CD8-positive, alpha-beta memory T cell (primary cell): Measurements from ENCODE around the gene NPNT. TPM values are rescaled to one million over a fixed set of nuclear protein-coding genes. Genes with fewer than 3 reads are reported as not detected.

Experiments used
- CTCF ChIA-PET: fragments of 350-600 bp; sonication (Branson Sonifier 250); formaldehyde crosslinking; loops from one replicate; lab custom pipeline; 2021; ENCODE audit warnings: antibody characterized with exemption; lab: Charles Lee
- POLR2A ChIA-PET: fragments of 350-600 bp; sonication (Branson Sonifier 250); formaldehyde crosslinking; loops from one replicate; lab custom pipeline; 2021; ENCODE audit warnings: antibody characterized with exemption; lab: Charles Lee
- DNase-seq, 5 donors: peaks; one replicate each; pipeline versions ENCODE4 v3.0.0 to v3.0.0-alpha.2; 2020 to 2022; ENCODE audit warnings: mixed read lengths in 1 of 5
- H3K27ac ChIP-seq: one replicate; pipeline ENCODE4 v1.7.0; 2013; ENCODE audit warnings: low read depth, mild to moderate bottlenecking, low read length, moderate library complexity
- H3K27me3 ChIP-seq: 2 replicates; pipeline ENCODE4 v1.7.0; 2013; ENCODE audit warnings: low read length, mild to moderate bottlenecking; ENCODE audit not compliant: insufficient read depth, poor library complexity, severe bottlenecking
- H3K36me3 ChIP-seq: 2 replicates; pipeline ENCODE4 v1.7.0; 2013; ENCODE audit warnings: mild to moderate bottlenecking, low read length, moderate library complexity; ENCODE audit not compliant: insufficient read depth
- H3K4me1 ChIP-seq: 2 replicates; pipeline ENCODE4 v1.7.0; 2013; ENCODE audit warnings: mild to moderate bottlenecking, low read length, moderate library complexity; ENCODE audit not compliant: insufficient read depth
- H3K4me3 ChIP-seq: 2 replicates; pipeline ENCODE4 v1.7.0; 2013; ENCODE audit warnings: mild to moderate bottlenecking, low read length
- H3K9me3 ChIP-seq: 2 replicates; pipeline ENCODE4 v1.7.0; 2013; ENCODE audit warnings: mild to moderate bottlenecking, low read length
- H3K27ac Mint-ChIP-seq, 8 donors: one replicate each; pipeline ENCODE4 v1.8.0; 2020 to 2021; ENCODE audit warnings: mixed read lengths in 8 of 8, mild to moderate bottlenecking in 6 of 8, inconsistent platforms in 3 of 8, moderate library complexity in 3 of 8
- H3K27me3 Mint-ChIP-seq, 2 donors: one replicate each; pipeline ENCODE4 v1.8.0; 2020 to 2021; ENCODE audit warnings: mixed read lengths in 2 of 2, mild to moderate bottlenecking in 1 of 2, moderate library complexity in 1 of 2
- H3K36me3 Mint-ChIP-seq, 3 donors: one replicate each; pipeline ENCODE4 v1.8.0; 2020 to 2021; ENCODE audit warnings: mixed read lengths in 3 of 3, inconsistent platforms in 1 of 3, mild to moderate bottlenecking in 1 of 3
- H3K4me1 Mint-ChIP-seq, 3 donors: one replicate each; pipeline ENCODE4 v1.8.0; 2020 to 2021; ENCODE audit warnings: mixed read lengths in 3 of 3, inconsistent platforms in 1 of 3, mild to moderate bottlenecking in 1 of 3
- H3K4me3 Mint-ChIP-seq, 7 donors: one replicate each; pipeline ENCODE4 v1.8.0; 2020 to 2021; ENCODE audit warnings: mixed read lengths in 7 of 7, mild to moderate bottlenecking in 6 of 7, moderate library complexity in 4 of 7, inconsistent platforms in 2 of 7
- H3K9me3 Mint-ChIP-seq, 5 donors: one replicate each; pipeline ENCODE4 v1.8.0; 2020 to 2022; ENCODE audit warnings: mixed read lengths in 5 of 5, mild to moderate bottlenecking in 3 of 5, moderate library complexity in 2 of 5, inconsistent platforms in 1 of 5
- polyA plus RNA-seq: library from polyadenylated mRNA; unstranded; fragments of 300-500 nt; fragmentation: Illumina TruSeq; gene quantifications from one replicate; pipeline ENCODE4 v1.2.3, GENCODE V29; 2021
- total RNA-seq, 2 experiments: library from RNA; stranded (reverse); gene quantifications; one replicate each; pipeline ENCODE4 v1.2.3, GENCODE V29; 2021

Gene NPNT
- total and polyA plus RNA-seq, 3 experiments from 2014 or later = not detected

- Histone ChIP-seq H3K9me3 (no peaks in the 10 kb centered on the region), H3K27ac (no peak overlapping the region), H3K4me3 (no peak overlapping the region), H3K36me3 (no peaks in the 10 kb centered on the region), H3K4me1 (no peaks in the 10 kb centered on the region), H3K27me3 (no peaks in the 10 kb centered on the region)
- no peak for DNase-seq
- peaks cover 0 to 5% (median 0%) of the 10 kb centered on the region in 3 donors for H3K36me3 Mint-ChIP-seq
- no peak overlapping the region for H3K4me3 Mint-ChIP-seq
- H3K9me3 Mint-ChIP-seq = peaks cover 4 to 7% (median 5%) of the 10 kb centered on the region in 5 donors
- CTCF ChIA-PET = no interaction called here
- H3K4me1 Mint-ChIP-seq = no peaks in the 10 kb centered on the region
- no peaks in the 10 kb centered on the region for H3K27me3 Mint-ChIP-seq
- POLR2A ChIA-PET = no interaction called here
- no peak overlapping the region for H3K27ac Mint-ChIP-seq
Observed at GRCh38 chr4:105951198-105951597, 55.9 kb downstream of the NPNT start.

- Histone ChIP-seq H3K27ac (no peak overlapping the region), H3K9me3 (no peaks in the 10 kb centered on the region), H3K4me3 (no peak overlapping the region), H3K27me3 (no peaks in the 10 kb centered on the region), H3K4me1 (no peaks in the 10 kb centered on the region), H3K36me3 (no peaks in the 10 kb centered on the region)
- no peak for DNase-seq
- Mint-ChIP-seq H3K9me3 (peaks cover 0 to 3% (median 0%) of the 10 kb centered on the region in 5 donors), H3K4me1 (no peaks in the 10 kb centered on the region), H3K4me3 (no peak overlapping the region), H3K27me3 (no peaks in the 10 kb centered on the region), H3K27ac (no peak overlapping the region), H3K36me3 (no peaks in the 10 kb centered on the region)
- ChIA-PET POLR2A (no interaction called here), CTCF (no interaction called here)
Observed at GRCh38 chr4:105952591-105952990, 57.3 kb downstream of the NPNT start.

- H3K27ac ChIP-seq = no peak overlapping the region
- Mint-ChIP-seq H3K27me3 (no peaks in the 10 kb centered on the region), H3K9me3 (no peaks in the 10 kb centered on the region), H3K4me3 (no peak overlapping the region), H3K4me1 (no peaks in the 10 kb centered on the region), H3K36me3 (no peaks in the 10 kb centered on the region), H3K27ac (no peak overlapping the region)
- H3K4me1 ChIP-seq = no peaks in the 10 kb centered on the region
- CTCF ChIA-PET = no interaction called here
- POLR2A ChIA-PET = no interaction called here
- no peaks in the 10 kb centered on the region for H3K27me3 ChIP-seq
- H3K4me3 ChIP-seq = no peak overlapping the region
- H3K9me3 ChIP-seq = no peaks in the 10 kb centered on the region
- DNase-seq = no peak
- no peaks in the 10 kb centered on the region for H3K36me3 ChIP-seq
Observed at GRCh38 chr4:105956569-105956968, 61.3 kb downstream of the NPNT start.

GRCh38 chr4:105957680-105958079 is 62.4 kb downstream of the NPNT start:
- Histone ChIP-seq H3K4me3 (no peak overlapping the region), H3K27ac (no peak overlapping the region), H3K4me1 (no peaks in the 10 kb centered on the region), H3K27me3 (no peaks in the 10 kb centered on the region), H3K9me3 (no peaks in the 10 kb centered on the region), H3K36me3 (no peaks in the 10 kb centered on the region)
- Mint-ChIP-seq H3K27me3 (no peaks in the 10 kb centered on the region), H3K4me3 (no peak overlapping the region), H3K27ac (no peak overlapping the region), H3K36me3 (no peaks in the 10 kb centered on the region), H3K4me1 (no peaks in the 10 kb centered on the region), H3K9me3 (peaks cover 0 to 2% (median 0%) of the 10 kb centered on the region in 5 donors)
- ChIA-PET CTCF (no interaction called here), POLR2A (no interaction called here)
- no peak for DNase-seq

- Histone ChIP-seq H3K4me1 (no peaks in the 10 kb centered on the region), H3K9me3 (no peaks in the 10 kb centered on the region), H3K4me3 (no peak overlapping the region), H3K36me3 (no peaks in the 10 kb centered on the region), H3K27ac (no peak overlapping the region), H3K27me3 (no peaks in the 10 kb centered on the region)
- Mint-ChIP-seq H3K27ac (no peak overlapping the region), H3K9me3 (peaks cover 0 to 2% (median 0%) of the 10 kb centered on the region in 5 donors), H3K27me3 (no peaks in the 10 kb centered on the region), H3K36me3 (no peaks in the 10 kb centered on the region), H3K4me1 (no peaks in the 10 kb centered on the region), H3K4me3 (no peak overlapping the region)
- ChIA-PET POLR2A (no interaction called here), CTCF (no interaction called here)
- DNase-seq = no peak
Observed at GRCh38 chr4:105963461-105964400, 68.5 kb downstream of the NPNT start.

- POLR2A ChIA-PET = no interaction called here
- no peaks in the 10 kb centered on the region for H3K36me3 ChIP-seq
- Mint-ChIP-seq H3K27ac (no peak overlapping the region), H3K4me3 (no peak overlapping the region), H3K9me3 (peaks cover 0 to 2% (median 0%) of the 10 kb centered on the region in 5 donors), H3K4me1 (no peaks in the 10 kb centered on the region), H3K27me3 (peaks cover 0 to 3% of the 10 kb centered on the region in 2 donors), H3K36me3 (no peaks in the 10 kb centered on the region)
- H3K4me3 ChIP-seq = no peak overlapping the region
- no peaks in the 10 kb centered on the region for H3K27me3 ChIP-seq
- no peak for DNase-seq
- H3K9me3 ChIP-seq = no peaks in the 10 kb centered on the region
- no peaks in the 10 kb centered on the region for H3K4me1 ChIP-seq
- H3K27ac ChIP-seq = no peak overlapping the region
- CTCF ChIA-PET = no interaction called here
Observed at GRCh38 chr4:105965183-105965800, 70.0 kb downstream of the NPNT start.

- H3K4me1 ChIP-seq = no peaks in the 10 kb centered on the region
- ChIA-PET CTCF (no interaction called here), POLR2A (no interaction called here)
- H3K36me3 Mint-ChIP-seq = no peaks in the 10 kb centered on the region
- no peak overlapping the region for H3K27ac ChIP-seq
- DNase-seq = no peak
- H3K4me3 ChIP-seq = no peak overlapping the region
- H3K4me3 Mint-ChIP-seq = no peak overlapping the region
- H3K27me3 ChIP-seq = no peaks in the 10 kb centered on the region
- H3K9me3 ChIP-seq = no peaks in the 10 kb centered on the region
- H3K36me3 ChIP-seq = no peaks in the 10 kb centered on the region
- peaks cover 0 to 2% (median 0%) of the 10 kb centered on the region in 5 donors for H3K9me3 Mint-ChIP-seq
- no peaks in the 10 kb centered on the region for H3K4me1 Mint-ChIP-seq
- no peak overlapping the region for H3K27ac Mint-ChIP-seq
- peaks cover 0 to 7% of the 10 kb centered on the region in 2 donors for H3K27me3 Mint-ChIP-seq
Observed at GRCh38 chr4:105966051-105966450, 70.8 kb downstream of the NPNT start.

- POLR2A ChIA-PET = no interaction called here
- CTCF ChIA-PET = no interaction called here
- Histone ChIP-seq H3K27me3 (no peaks in the 10 kb centered on the region), H3K9me3 (no peaks in the 10 kb centered on the region), H3K4me1 (no peaks in the 10 kb centered on the region), H3K27ac (no peak overlapping the region), H3K36me3 (no peaks in the 10 kb centered on the region), H3K4me3 (no peak overlapping the region)
- DNase-seq = no peak
- H3K4me3 Mint-ChIP-seq = no peak overlapping the region
- no peaks in the 10 kb centered on the region for H3K4me1 Mint-ChIP-seq
- H3K27me3 Mint-ChIP-seq = peaks cover 0 to 9% of the 10 kb centered on the region in 2 donors
- peaks cover 0 to 2% (median 0%) of the 10 kb centered on the region in 5 donors for H3K9me3 Mint-ChIP-seq
- H3K27ac Mint-ChIP-seq = peak overlapping the region in 1 of 8 donors; percentile 27
- no peaks in the 10 kb centered on the region for H3K36me3 Mint-ChIP-seq
Observed at GRCh38 chr4:105967058-105967658, 71.9 kb downstream of the NPNT start.
